NT2/D1 (cell line): Measurements from ENCODE around the gene DEF6.
A peak's percentile ranks its signal among the peaks of the same experiment; 100 is the strongest.

ENCODE experiments used
- DNase-seq: peaks from one replicate; pipeline ENCODE4 v3.0.0-alpha.2; 2011; ENCODE audit warnings: low read depth, low spot score
- H3K27me3 ChIP-seq: 2 replicates; pipeline ENCODE4 v1.6.0; 2011; ENCODE audit warnings: mild to moderate bottlenecking; ENCODE audit not compliant: insufficient read length, insufficient read depth
- H3K36me3 ChIP-seq: 2 replicates; pipeline ENCODE4 v1.6.1; 2011; ENCODE audit warnings: mild to moderate bottlenecking, low read length, mixed read lengths; ENCODE audit not compliant: insufficient read depth, insufficient read length
- H3K4me1 ChIP-seq: 2 replicates; pipeline ENCODE4 v1.5.1; 2011; ENCODE audit not compliant: insufficient read depth, insufficient read length
- H3K4me3 ChIP-seq: 2 replicates; pipeline ENCODE4 v1.5.1; 2011; ENCODE audit warnings: low read depth; ENCODE audit not compliant: insufficient read length
- H3K9ac ChIP-seq: 2 replicates; pipeline ENCODE4 v1.6.0; 2011; ENCODE audit warnings: low read depth; ENCODE audit not compliant: insufficient read length
- H3K9me3 ChIP-seq: 2 replicates; pipeline ENCODE4 v1.5.1; 2011; ENCODE audit warnings: mild to moderate bottlenecking, low read length; ENCODE audit not compliant: insufficient read depth
- SUZ12 ChIP-seq: IDR thresholded peaks from 2 replicates; pipeline ENCODE4 v1.6.1; 2011; ENCODE audit not compliant: insufficient read length, insufficient read depth; ENCODE audit errors: extremely low read depth
- YY1 ChIP-seq: IDR thresholded peaks from 2 replicates; pipeline ENCODE4 v1.6.1; 2011; ENCODE audit not compliant: insufficient read length, insufficient read depth
- ZNF274 ChIP-seq: IDR thresholded peaks from 2 replicates; pipeline ENCODE4 v1.6.1; 2011; ENCODE audit warnings: mild to moderate bottlenecking, low read depth, low read length

Gene DEF6

GRCh38 chr6:35297601-35298481 lies at the start of gene DEF6:
Gene DEF6 (plus strand): TSS chr6:35297818. CDS start chr6:35297857, 39 bp downstream.
- H3K9me3 ChIP-seq: no peaks in the 10 kb centered on the region
- H3K9ac ChIP-seq: peak within 1 kb of the TSS; percentile 79
- H3K4me1 ChIP-seq: peaks cover 6% of the 10 kb centered on the region
- DNase-seq: peak; percentile 80
- TF ChIP-seq YY1: no peak
- TF ChIP-seq ZNF274: no peak
- TF ChIP-seq SUZ12: no peak
- peaks cover 29% of the 10 kb centered on the region for H3K36me3 ChIP-seq
- no peaks in the 10 kb centered on the region for H3K27me3 ChIP-seq
- peak within 1 kb of the TSS; percentile 47 for H3K4me3 ChIP-seq

- H3K4me1 ChIP-seq: peaks cover 11% of the 10 kb centered on the region
- peaks cover 55% of the 10 kb centered on the region for H3K36me3 ChIP-seq
- no peaks in the 10 kb centered on the region for H3K27me3 ChIP-seq
- no peak overlapping the region for H3K4me3 ChIP-seq
- TF ChIP-seq SUZ12: no peak
- no peak for TF ChIP-seq ZNF274
- TF ChIP-seq YY1: no peak
- H3K9ac ChIP-seq: no peak overlapping the region
- no peak for DNase-seq
- no peaks in the 10 kb centered on the region for H3K9me3 ChIP-seq
These were observed 49.3 kb upstream of the DEF6 start for GRCh38 chr6:35248300-35248699.

GRCh38 chr6:35248965-35249364 lies 48.7 kb upstream of the DEF6 start:
- peaks cover 11% of the 10 kb centered on the region for H3K4me1 ChIP-seq

GRCh38 chr6:35251949-35252348 lies 45.7 kb upstream of the DEF6 start:
- Histone ChIP-seq H3K36me3 (peaks cover 25% of the 10 kb centered on the region), H3K4me3 (no peak overlapping the region), H3K4me1 (peaks cover 11% of the 10 kb centered on the region), H3K27me3 (no peaks in the 10 kb centered on the region), H3K9ac (no peak overlapping the region), H3K9me3 (no peaks in the 10 kb centered on the region)
- DNase-seq: no peak
- TF ChIP-seq SUZ12 (no peak), YY1 (no peak), ZNF274 (no peak)

More at GRCh38 chr6:35248965-35249364, 48.7 kb upstream of the DEF6 start:
- H3K4me3 ChIP-seq: no peak overlapping the region
- peaks cover 50% of the 10 kb centered on the region for H3K36me3 ChIP-seq
- H3K9me3 ChIP-seq: no peaks in the 10 kb centered on the region
- no peak for TF ChIP-seq SUZ12
- TF ChIP-seq ZNF274: no peak
- no peak for TF ChIP-seq YY1
- H3K9ac ChIP-seq: no peak overlapping the region
- DNase-seq: no peak
- H3K27me3 ChIP-seq: no peaks in the 10 kb centered on the region

GRCh38 chr6:35253249-35253648 lies 44.4 kb upstream of the DEF6 start:
- Histone ChIP-seq H3K27me3 (no peaks in the 10 kb centered on the region), H3K4me3 (no peak overlapping the region), H3K9ac (no peak overlapping the region), H3K9me3 (no peaks in the 10 kb centered on the region), H3K4me1 (peaks cover 9% of the 10 kb centered on the region), H3K36me3 (peaks cover 20% of the 10 kb centered on the region)
- TF ChIP-seq ZNF274 (no peak), YY1 (no peak), SUZ12 (no peak)
- no peak for DNase-seq

GRCh38 chr6:35258336-35258735 lies 39.3 kb upstream of the DEF6 start:
- DNase-seq: no peak
- Histone ChIP-seq H3K9me3 (no peaks in the 10 kb centered on the region), H3K27me3 (no peaks in the 10 kb centered on the region), H3K4me1 (no peaks in the 10 kb centered on the region), H3K36me3 (peaks cover 2% of the 10 kb centered on the region), H3K4me3 (peak overlapping the region; percentile 90), H3K9ac (peak overlapping the region; percentile 87)
- TF ChIP-seq ZNF274 (no peak), YY1 (no peak), SUZ12 (no peak)

GRCh38 chr6:35258858-35259193 lies 38.8 kb upstream of the DEF6 start:
- peak overlapping the region; percentile 90 for H3K4me3 ChIP-seq

More at GRCh38 chr6:35258858-35259193, 38.8 kb upstream of the DEF6 start:
- H3K4me1 ChIP-seq: no peaks in the 10 kb centered on the region
- no peak for TF ChIP-seq ZNF274
- peaks cover under 1% of the 10 kb centered on the region for H3K36me3 ChIP-seq
- DNase-seq: no peak
- no peaks in the 10 kb centered on the region for H3K9me3 ChIP-seq
- H3K9ac ChIP-seq: peak overlapping the region; percentile 87
- H3K27me3 ChIP-seq: no peaks in the 10 kb centered on the region
